NT2/D1 (cell line): Measurements from ENCODE around the gene ATF7.
"Not testable (repeated sequence)": the region's sequence is repeated elsewhere in the genome, so short reads cannot be mapped to it uniquely, and the experiment has no call there.

Experiments used
- DNase-seq: peaks from one replicate; pipeline ENCODE4 v3.0.0-alpha.2; 2011; ENCODE audit warnings: low read depth, low spot score
- H3K27me3 ChIP-seq: 2 replicates; pipeline ENCODE4 v1.6.0; 2011; ENCODE audit warnings: mild to moderate bottlenecking; ENCODE audit not compliant: insufficient read length, insufficient read depth
- H3K36me3 ChIP-seq: 2 replicates; pipeline ENCODE4 v1.6.1; 2011; ENCODE audit warnings: mild to moderate bottlenecking, low read length, mixed read lengths; ENCODE audit not compliant: insufficient read depth, insufficient read length
- H3K4me1 ChIP-seq: 2 replicates; pipeline ENCODE4 v1.5.1; 2011; ENCODE audit not compliant: insufficient read depth, insufficient read length
- H3K4me3 ChIP-seq: 2 replicates; pipeline ENCODE4 v1.5.1; 2011; ENCODE audit warnings: low read depth; ENCODE audit not compliant: insufficient read length
- H3K9ac ChIP-seq: 2 replicates; pipeline ENCODE4 v1.6.0; 2011; ENCODE audit warnings: low read depth; ENCODE audit not compliant: insufficient read length
- H3K9me3 ChIP-seq: 2 replicates; pipeline ENCODE4 v1.5.1; 2011; ENCODE audit warnings: mild to moderate bottlenecking, low read length; ENCODE audit not compliant: insufficient read depth
- SUZ12 ChIP-seq: IDR thresholded peaks from 2 replicates; pipeline ENCODE4 v1.6.1; 2011; ENCODE audit not compliant: insufficient read length, insufficient read depth; ENCODE audit errors: extremely low read depth
- YY1 ChIP-seq: IDR thresholded peaks from 2 replicates; pipeline ENCODE4 v1.6.1; 2011; ENCODE audit not compliant: insufficient read length, insufficient read depth
- ZNF274 ChIP-seq: IDR thresholded peaks from 2 replicates; pipeline ENCODE4 v1.6.1; 2011; ENCODE audit warnings: mild to moderate bottlenecking, low read depth, low read length

Gene ATF7

DNA sequence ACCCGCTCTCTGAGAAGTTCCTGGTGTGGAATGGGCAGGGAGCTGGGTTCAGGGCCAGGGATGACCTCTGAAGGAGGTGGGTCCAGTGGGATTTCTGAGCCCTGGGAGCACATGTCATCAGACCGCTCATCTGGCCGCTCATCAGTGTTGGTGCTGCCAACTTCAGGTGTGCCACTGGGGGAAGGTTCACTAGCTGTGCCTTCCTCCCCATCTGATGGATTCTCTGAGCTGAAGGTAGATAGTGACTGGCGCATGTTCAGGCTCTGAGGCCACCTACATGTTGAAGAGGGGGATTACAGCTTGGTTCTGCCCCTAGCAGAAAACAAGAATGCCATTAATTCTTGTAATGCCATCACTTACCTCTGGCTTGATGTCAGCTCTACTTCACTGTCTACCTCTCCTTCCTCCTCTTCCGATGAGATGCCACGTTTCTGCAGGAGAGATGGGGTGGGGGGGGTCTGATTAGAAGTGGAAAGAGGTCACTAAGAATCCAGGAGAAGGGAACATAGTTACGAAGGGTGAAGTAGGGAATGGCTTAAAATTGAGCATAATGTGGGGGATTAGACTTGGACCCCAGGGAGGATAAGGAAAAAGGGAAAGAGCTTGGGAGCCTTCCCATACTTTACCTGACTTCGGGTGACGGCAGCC, 144.1 kb downstream of the ATF7 start:
- H3K27me3 ChIP-seq, result no peaks in the 10 kb centered on the region
- no peak overlapping the region for H3K4me3 ChIP-seq
- TF ChIP-seq SUZ12 (no peak), YY1 (no peak), ZNF274 (no peak)
- H3K9me3 ChIP-seq, result no peaks in the 10 kb centered on the region
- peaks cover 91% of the 10 kb centered on the region for H3K36me3 ChIP-seq
- no peak for DNase-seq
- H3K9ac ChIP-seq, result no peak overlapping the region
- peaks cover 3% of the 10 kb centered on the region for H3K4me1 ChIP-seq

DNA sequence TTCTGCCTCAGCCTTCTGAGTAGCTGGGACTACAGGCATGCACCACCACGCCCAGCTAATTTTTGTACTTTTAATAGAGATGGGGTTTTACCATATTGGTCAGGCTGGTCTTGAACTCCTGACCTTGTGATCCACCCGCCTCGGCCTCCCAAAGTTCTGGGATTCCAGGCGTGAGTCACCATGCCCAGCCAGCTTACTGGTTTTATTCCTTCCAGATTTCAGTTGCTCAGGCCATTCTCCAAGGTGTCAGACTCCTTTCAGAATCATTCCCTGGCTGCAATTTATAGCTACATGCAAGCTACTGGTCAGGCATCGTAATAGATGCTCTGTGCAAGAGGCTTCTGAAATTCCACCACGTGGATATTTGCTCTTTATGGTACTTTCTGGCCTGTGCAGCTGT, 144.7 kb downstream of the ATF7 start:
- H3K4me3 ChIP-seq, DNase-seq, H3K4me1 ChIP-seq, H3K9ac ChIP-seq, H3K27me3 ChIP-seq, H3K9me3 ChIP-seq: not testable (repeated sequence)
- peaks cover 91% of the 10 kb centered on the region for H3K36me3 ChIP-seq

DNA sequence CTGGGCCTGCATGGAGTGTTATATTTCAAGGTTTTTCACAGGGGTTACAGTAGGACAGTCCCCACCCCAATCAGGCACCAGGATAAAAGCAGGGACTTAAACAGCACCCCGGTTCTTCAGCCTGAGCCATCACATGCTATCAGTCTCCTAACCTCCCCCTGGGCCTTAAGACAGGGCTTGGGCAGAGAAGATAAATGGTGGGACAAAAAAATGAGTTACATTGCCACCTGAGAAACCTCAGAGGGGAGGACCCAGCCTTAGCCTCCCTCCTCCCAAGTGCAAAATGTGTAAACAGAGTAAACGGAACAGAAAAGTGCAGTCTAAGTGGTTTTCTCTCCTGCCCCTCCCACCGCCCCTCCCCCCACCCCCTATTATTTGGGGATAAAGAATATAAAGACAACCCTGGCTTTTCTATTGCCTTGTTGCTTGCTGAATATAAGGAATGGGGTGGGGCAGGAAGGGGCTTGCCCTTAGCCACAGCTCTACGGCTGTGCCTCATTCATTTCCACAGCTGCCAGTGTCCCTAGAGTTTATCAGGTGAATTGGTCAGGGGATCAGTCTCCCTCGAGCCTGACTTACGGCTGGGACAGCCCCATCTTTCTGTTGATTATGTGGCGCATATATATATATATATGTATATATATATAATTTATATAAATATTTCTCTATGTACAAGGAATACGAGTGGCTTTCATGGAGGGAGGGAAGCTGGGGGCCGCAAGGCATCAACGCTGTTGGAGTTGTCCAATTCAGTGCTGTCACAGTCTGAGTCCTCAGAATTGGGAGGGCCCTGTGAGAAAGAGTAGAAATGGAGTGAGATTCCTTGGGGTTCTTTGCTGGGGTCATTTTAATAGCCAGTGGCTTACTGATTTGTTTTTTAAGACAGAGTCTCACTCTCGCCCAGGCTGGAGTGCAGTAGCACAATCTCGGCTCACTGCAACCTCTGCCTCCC, 145.4 kb downstream of the ATF7 start:
- Histone ChIP-seq H3K4me1 (peaks cover 3% of the 10 kb centered on the region), H3K36me3 (peaks cover 91% of the 10 kb centered on the region), H3K27me3 (no peaks in the 10 kb centered on the region), H3K9ac (no peak overlapping the region), H3K4me3 (no peak overlapping the region), H3K9me3 (no peaks in the 10 kb centered on the region)
- TF ChIP-seq SUZ12, result no peak
- no peak for TF ChIP-seq YY1
- TF ChIP-seq ZNF274, result no peak
- DNase-seq, result no peak

- Histone ChIP-seq H3K27me3 (no peaks in the 10 kb centered on the region), H3K36me3 (peaks cover 94% of the 10 kb centered on the region), H3K4me3 (no peak overlapping the region), H3K4me1 (peaks cover 3% of the 10 kb centered on the region), H3K9me3 (no peaks in the 10 kb centered on the region), H3K9ac (no peak overlapping the region)
- TF ChIP-seq SUZ12, result no peak
- TF ChIP-seq ZNF274, result no peak
- TF ChIP-seq YY1, result no peak
- DNase-seq, result no peak
Measured at GRCh38 chr12:53479331-53479730, 146.9 kb downstream of the ATF7 start.

- Histone ChIP-seq H3K9me3 (no peaks in the 10 kb centered on the region), H3K4me1 (peaks cover 3% of the 10 kb centered on the region), H3K36me3 (peaks cover 95% of the 10 kb centered on the region), H3K9ac (no peak overlapping the region), H3K27me3 (no peaks in the 10 kb centered on the region), H3K4me3 (no peak overlapping the region)
- TF ChIP-seq YY1 (no peak), ZNF274 (no peak)
- DNase-seq, result no peak
Measured at GRCh38 chr12:53478865-53479264, 147.3 kb downstream of the ATF7 start.

DNA sequence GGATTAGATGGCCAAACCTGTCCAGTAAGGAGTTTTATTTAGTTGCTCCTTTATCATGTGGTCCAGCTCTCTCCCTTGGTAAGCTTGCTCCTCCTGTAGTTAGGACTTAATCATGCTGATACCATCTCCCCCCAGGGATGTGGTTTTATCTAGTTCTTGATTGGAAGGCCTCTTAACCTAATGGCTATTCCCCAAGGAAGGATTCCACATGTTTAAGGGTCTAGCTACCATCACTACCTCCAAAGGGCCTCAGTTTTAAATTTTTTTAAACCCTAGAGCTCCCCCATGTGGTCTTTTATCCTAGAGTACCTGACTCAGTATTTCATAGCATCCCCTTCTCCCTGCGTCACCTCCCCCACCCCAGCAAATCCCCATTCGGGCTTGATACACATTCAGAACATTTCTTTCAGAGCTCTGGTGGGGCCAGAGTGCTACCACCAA, 149.4 kb downstream of the ATF7 start:
- Histone ChIP-seq H3K9me3 (no peaks in the 10 kb centered on the region), H3K4me1 (peaks cover 6% of the 10 kb centered on the region), H3K9ac (no peak overlapping the region), H3K27me3 (no peaks in the 10 kb centered on the region), H3K36me3 (peaks cover 93% of the 10 kb centered on the region), H3K4me3 (no peak overlapping the region)
- DNase-seq, result no peak
- TF ChIP-seq YY1, result no peak
- no peak for TF ChIP-seq SUZ12
- no peak for TF ChIP-seq ZNF274

GRCh38 chr12:53474819-53475218, 151.4 kb downstream of the ATF7 start:
- Histone ChIP-seq H3K9ac (no peak overlapping the region), H3K27me3 (no peaks in the 10 kb centered on the region), H3K36me3 (peaks cover 93% of the 10 kb centered on the region), H3K4me3 (no peak overlapping the region), H3K4me1 (peaks cover 4% of the 10 kb centered on the region), H3K9me3 (no peaks in the 10 kb centered on the region)
- DNase-seq, result no peak
- TF ChIP-seq ZNF274 (no peak), YY1 (no peak), SUZ12 (no peak)
